Measurements from ENCODE around the gene CD200. TPM values are rescaled to one million over a fixed set of nuclear protein-coding genes. Genes with fewer than 3 reads are reported as not detected.

The CD200 gene
- total RNA-seq, 4 donors from 2014 or later = 15.6 to 31.8 (median 23.6) TPM

DNA sequence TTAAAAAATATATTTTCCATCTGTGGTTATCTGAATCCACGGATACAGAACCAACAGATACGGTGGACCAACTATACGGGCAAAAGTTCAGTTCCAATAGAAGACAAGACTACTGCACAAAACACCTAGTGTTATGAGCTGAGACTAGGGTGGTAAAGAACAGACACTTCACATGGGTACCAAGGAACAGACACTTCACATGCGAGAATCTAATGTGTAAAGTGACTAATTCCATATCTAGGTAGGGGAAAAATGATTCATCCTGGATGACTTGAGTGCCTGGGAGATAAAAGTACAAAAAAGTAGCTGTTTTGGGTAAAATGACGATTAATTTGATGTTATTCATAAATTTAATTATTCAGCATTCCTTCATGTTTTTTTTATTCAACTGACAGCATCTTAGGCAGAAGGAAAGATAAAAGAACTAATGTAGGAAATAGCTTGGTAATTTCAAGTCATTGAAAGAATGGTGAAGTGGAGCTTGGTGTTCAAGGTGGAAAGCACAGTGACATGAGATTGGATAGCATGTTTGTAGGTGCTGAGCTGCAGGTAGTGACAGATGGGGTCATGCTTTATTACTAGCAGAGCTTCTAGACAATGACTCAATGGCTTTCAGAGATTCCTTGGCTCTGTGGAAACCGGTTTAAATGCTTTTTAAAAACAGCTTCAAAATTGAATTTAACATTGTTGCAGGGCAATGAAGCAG, 5.2 kb downstream of the CD200 start:
- intact Hi-C loops (cut with DNase I; ENCODE audit: low total_unique reads) = no loop called here

DNA sequence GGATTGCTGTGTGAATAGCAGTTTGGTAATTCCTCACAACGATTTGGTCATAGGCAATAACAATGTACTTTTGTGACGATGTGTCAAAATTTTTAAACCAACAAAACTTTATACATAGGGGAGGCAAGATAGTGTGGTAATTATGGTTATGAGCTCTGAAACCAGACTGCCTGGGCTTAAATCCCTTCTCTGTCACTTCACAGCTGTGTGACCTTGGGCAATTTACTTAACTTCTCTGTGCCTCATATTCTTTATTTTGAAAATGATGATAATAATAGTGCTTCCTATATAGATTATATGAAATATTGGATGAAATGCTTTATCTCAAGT, 5.7 kb downstream of the CD200 start:
- no peak for TF ChIP-seq POLR2A (IDR thresholded peaks at IDR 0.05)
- TF ChIP-seq, protein P1, sequence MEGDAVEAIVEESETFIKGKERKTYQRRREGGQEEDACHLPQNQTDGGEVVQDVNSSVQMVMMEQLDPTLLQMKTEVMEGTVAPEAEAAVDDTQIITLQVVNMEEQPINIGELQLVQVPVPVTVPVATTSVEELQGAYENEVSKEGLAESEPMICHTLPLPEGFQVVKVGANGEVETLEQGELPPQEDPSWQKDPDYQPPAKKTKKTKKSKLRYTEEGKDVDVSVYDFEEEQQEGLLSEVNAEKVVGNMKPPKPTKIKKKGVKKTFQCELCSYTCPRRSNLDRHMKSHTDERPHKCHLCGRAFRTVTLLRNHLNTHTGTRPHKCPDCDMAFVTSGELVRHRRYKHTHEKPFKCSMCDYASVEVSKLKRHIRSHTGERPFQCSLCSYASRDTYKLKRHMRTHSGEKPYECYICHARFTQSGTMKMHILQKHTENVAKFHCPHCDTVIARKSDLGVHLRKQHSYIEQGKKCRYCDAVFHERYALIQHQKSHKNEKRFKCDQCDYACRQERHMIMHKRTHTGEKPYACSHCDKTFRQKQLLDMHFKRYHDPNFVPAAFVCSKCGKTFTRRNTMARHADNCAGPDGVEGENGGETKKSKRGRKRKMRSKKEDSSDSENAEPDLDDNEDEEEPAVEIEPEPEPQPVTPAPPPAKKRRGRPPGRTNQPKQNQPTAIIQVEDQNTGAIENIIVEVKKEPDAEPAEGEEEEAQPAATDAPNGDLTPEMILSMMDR (IDR thresholded peaks at IDR 0.05) = no peak
- Histone ChIP-seq H3K9me3 (no peaks in the 10 kb centered on the region), H3K27me3 (no peaks in the 10 kb centered on the region), H3K4me1 (no peaks in the 10 kb centered on the region), H3K36me3 (no peaks in the 10 kb centered on the region), H3K27ac (peak overlapping the region in 1 of 2 donors; percentile 89), H3K4me3 (no peak overlapping the region)
- intact Hi-C loops (cut with DNase I; ENCODE audit: low total_unique reads) = no loop called here
- DNase-seq = no peak

More for the DNA sequence above, 5.2 kb downstream of the CD200 start:
- no peaks in the 10 kb centered on the region for H3K27me3 ChIP-seq
- H3K4me1 ChIP-seq = no peaks in the 10 kb centered on the region
- H3K4me3 ChIP-seq = no peak overlapping the region
- H3K27ac ChIP-seq = peak overlapping the region; percentile 25 to 89
- no peak for TF ChIP-seq POLR2A (IDR thresholded peaks at IDR 0.05)
- TF ChIP-seq, protein P1 (IDR thresholded peaks at IDR 0.05) = no peak
- no peak for DNase-seq
- no peaks in the 10 kb centered on the region for H3K9me3 ChIP-seq
- H3K36me3 ChIP-seq = no peaks in the 10 kb centered on the region

DNA sequence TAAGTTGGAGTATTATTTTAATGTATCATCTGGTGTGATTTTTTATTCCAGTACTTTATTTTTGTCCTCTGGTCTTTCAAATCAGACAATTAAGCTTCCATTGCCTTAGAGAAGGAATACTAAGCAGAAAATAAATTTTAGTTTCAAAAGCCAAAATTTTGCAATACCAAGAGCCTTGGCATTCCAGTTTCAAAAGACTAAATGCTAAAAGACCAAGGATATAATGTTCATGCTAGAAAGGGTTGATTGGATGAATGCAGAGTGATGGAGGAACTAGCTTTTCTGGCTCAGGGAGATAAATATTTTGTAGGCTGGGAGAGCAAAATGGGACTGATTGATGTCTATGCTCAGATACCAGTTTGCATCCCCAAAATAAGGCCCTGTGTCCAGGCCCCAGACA, 6.2 kb downstream of the CD200 start:
- no peaks in the 10 kb centered on the region for H3K9me3 ChIP-seq
- TF ChIP-seq, protein P1 (IDR thresholded peaks at IDR 0.05) = no peak
- TF ChIP-seq POLR2A (IDR thresholded peaks at IDR 0.05) = no peak
- DNase-seq = no peak
- intact Hi-C loops (cut with DNase I; ENCODE audit: low total_unique reads) = no loop called here
- no peaks in the 10 kb centered on the region for H3K27me3 ChIP-seq
- no peak overlapping the region for H3K4me3 ChIP-seq
- H3K27ac ChIP-seq = peak overlapping the region; percentile 19 to 89
- no peaks in the 10 kb centered on the region for H3K4me1 ChIP-seq
- no peaks in the 10 kb centered on the region for H3K36me3 ChIP-seq

DNA sequence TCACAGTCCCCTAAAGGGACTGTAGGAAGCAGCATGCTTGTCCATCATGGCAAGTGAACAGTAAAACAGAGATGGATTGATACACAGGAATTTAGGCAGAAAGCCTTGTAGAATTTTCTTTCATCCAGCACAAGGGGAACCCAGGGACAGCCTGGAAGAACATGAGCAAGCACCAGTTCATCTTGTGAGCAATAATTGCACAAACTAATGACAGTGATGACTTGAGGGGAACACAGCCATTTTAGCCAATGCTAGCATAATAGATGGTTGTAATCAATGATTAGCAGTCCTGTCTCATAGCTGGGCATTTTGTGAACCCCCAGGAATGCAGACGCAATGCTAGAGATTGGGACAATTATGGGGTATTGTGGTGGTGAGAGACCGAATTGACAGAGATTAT, 6.7 kb downstream of the CD200 start:
- Histone ChIP-seq H3K4me1 (no peaks in the 10 kb centered on the region), H3K27me3 (no peaks in the 10 kb centered on the region), H3K27ac (peak overlapping the region; percentile 19 to 89), H3K4me3 (no peak overlapping the region), H3K36me3 (no peaks in the 10 kb centered on the region), H3K9me3 (no peaks in the 10 kb centered on the region)
- intact Hi-C loops (cut with DNase I; ENCODE audit: low total_unique reads) = no loop called here
- no peak for TF ChIP-seq POLR2A (IDR thresholded peaks at IDR 0.05)
- TF ChIP-seq, protein P1 (IDR thresholded peaks at IDR 0.05) = no peak
- DNase-seq = no peak

DNA sequence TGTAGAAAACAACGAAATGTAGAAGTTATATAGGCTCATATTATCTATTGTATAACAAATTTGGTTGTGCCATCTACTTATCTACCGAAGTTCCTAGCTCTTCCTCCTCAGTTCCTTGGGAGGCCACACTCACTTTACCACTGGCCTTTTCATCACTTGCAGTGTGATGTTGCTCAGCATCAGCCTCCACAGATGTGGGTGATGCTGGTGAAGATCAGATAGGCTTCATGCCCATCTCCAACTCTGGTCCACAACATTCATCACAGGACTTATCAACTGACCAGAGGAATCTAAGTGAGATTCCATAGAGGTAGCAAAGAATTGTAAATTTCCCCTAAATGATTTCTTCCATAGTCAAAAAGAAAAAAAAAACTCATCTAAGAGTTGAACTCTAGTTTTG, 8.4 kb downstream of the CD200 start:
- TF ChIP-seq, protein P1 (IDR thresholded peaks at IDR 0.05) = no peak
- no peak for TF ChIP-seq POLR2A (IDR thresholded peaks at IDR 0.05)
- no peaks in the 10 kb centered on the region for H3K36me3 ChIP-seq

More for the DNA sequence above, 8.4 kb downstream of the CD200 start:
- Histone ChIP-seq H3K27me3 (no peaks in the 10 kb centered on the region), H3K4me1 (no peaks in the 10 kb centered on the region), H3K9me3 (no peaks in the 10 kb centered on the region), H3K27ac (peak overlapping the region in 1 of 2 donors; percentile 23), H3K4me3 (no peak overlapping the region)
- intact Hi-C loops (cut with DNase I; ENCODE audit: low total_unique reads) = no loop called here
- no peak for DNase-seq

Measured in uterus (tissue), 4 donors.